A549 treated with CpdA at 1 μM for 4 hours (cell line): ENCODE data around the gene SLC7A11. TPM values are rescaled to one million over a fixed set of nuclear protein-coding genes. Genes with fewer than 3 reads are reported as not detected.

ENCODE experiments used
- total RNA-seq: library from RNA; stranded (reverse); fragments of 200-300 nt; extraction: Qiagen RNA extraction; gene quantifications from 5 replicates; pipeline ENCODE4 v1.2.3, GENCODE V29; 2022; ENCODE audit warnings: low read depth

SLC7A11 gene
- total RNA-seq, result 30.7 to 40.8 TPM (median 33.3 TPM) in 5 replicates

GRCh38 chr4:138242076-138242833 is at the start of gene SLC7A11:
TSS of gene SLC7A11 (minus strand) at chr4:138242349. CDS start at chr4:138242069, 280 bp downstream.

